HEK293 (cell line): ENCODE measurements around the gene FBXL7.

ENCODE experiments used
- CTCF ChIA-PET: fragments of 350-600 bp; formaldehyde crosslinking; extraction: SDS; loops from one replicate; lab custom pipeline; 2021; ENCODE audit warnings: antibody characterized with exemption; lab: Yijun Ruan, JAX
- POLR2A ChIA-PET: fragments of 300-600 bp; formaldehyde crosslinking; extraction: SDS; loops from one replicate; lab custom pipeline; 2020; ENCODE audit warnings: antibody characterized with exemption, inconsistent platforms; lab: Yijun Ruan, JAX
- H3K27ac ChIP-seq: fragments of 200-500 bp; sonication (Bioruptor generic); 2 replicates; pipeline ENCODE4 v1.5.1; 2014; ENCODE audit warnings: low read depth, low read length, control low read depth, inconsistent platforms; ENCODE audit errors: extremely low read depth
- H3K36me3 ChIP-seq, 2 experiments: fragments of 200-500 bp in 1 of 2; sonication (Bioruptor generic) in 1 of 2; 1 replicate in 1 of 2; 2 replicates in 1 of 2; pipeline ENCODE4 v1.5.1; 2014 to 2017; ENCODE audit warnings: inconsistent platforms in 2 of 2, low read length in 2 of 2; ENCODE audit not compliant: control insufficient read depth in 2 of 2, insufficient read depth in 1 of 2
- H3K4me1 ChIP-seq: fragments of 200-500 bp; sonication (Bioruptor generic); 2 replicates; pipeline ENCODE4 v1.5.1; 2014; ENCODE audit warnings: mild to moderate bottlenecking, low read length, inconsistent platforms; ENCODE audit not compliant: control insufficient read depth, insufficient read depth
- H3K4me3 ChIP-seq: 2 replicates; pipeline ENCODE4 v1.5.1; 2011; ENCODE audit warnings: low read depth, mild to moderate bottlenecking, control low read depth, low read length, moderate library complexity
- H3K9me3 ChIP-seq: fragments of 200-500 bp; sonication (Bioruptor generic); 2 replicates; pipeline ENCODE4 v1.5.1; 2014; ENCODE audit warnings: low read depth, low read length, inconsistent platforms; ENCODE audit not compliant: control insufficient read depth, insufficient read depth
- BCL11B ChIP-seq: fragments of 450-650 bp; formaldehyde crosslinking; IDR thresholded peaks from 2 replicates; pipeline ENCODE4 v1.5.1; 2016; ENCODE audit warnings: low read depth, missing biosample characterization, missing genetic modification characterization
- GLI4 ChIP-seq: fragments of 450-650 bp; formaldehyde crosslinking; IDR thresholded peaks from 2 replicates; pipeline ENCODE4 v1.5.1; 2016; ENCODE audit warnings: missing biosample characterization, missing genetic modification characterization
- KLF7 ChIP-seq: fragments of 450-650 bp; formaldehyde crosslinking; IDR thresholded peaks from 2 replicates; pipeline ENCODE4 v1.5.1; 2016; ENCODE audit warnings: missing biosample characterization, missing genetic modification characterization, borderline replicate concordance
- PRDM10 ChIP-seq: fragments of 450-650 bp; formaldehyde crosslinking; IDR thresholded peaks from 2 replicates; pipeline ENCODE4 v1.5.1; 2016; ENCODE audit warnings: missing biosample characterization, missing genetic modification characterization
- PRDM4 ChIP-seq: fragments of 450-650 bp; formaldehyde crosslinking; IDR thresholded peaks from 2 replicates; pipeline ENCODE4 v1.5.1; 2017; ENCODE audit warnings: missing biosample characterization, missing genetic modification characterization
- SP3 ChIP-seq: fragments of 450-650 bp; formaldehyde crosslinking; IDR thresholded peaks from 2 replicates; pipeline ENCODE4 v1.5.1; 2016; ENCODE audit warnings: missing biosample characterization, missing genetic modification characterization
- YY2 ChIP-seq: fragments of 450-650 bp; formaldehyde crosslinking; IDR thresholded peaks from 2 replicates; pipeline ENCODE4 v1.5.1; 2016; ENCODE audit warnings: missing biosample characterization, missing genetic modification characterization
- ZBTB20 ChIP-seq: fragments of 450-650 bp; formaldehyde crosslinking; IDR thresholded peaks from 2 replicates; pipeline ENCODE4 v1.5.1; 2016; ENCODE audit warnings: missing biosample characterization, missing genetic modification characterization
- ZBTB7A ChIP-seq: fragments of 450-650 bp; formaldehyde crosslinking; IDR thresholded peaks from 2 replicates; pipeline ENCODE4 v1.5.1; 2016; ENCODE audit warnings: low read depth, missing biosample characterization, missing genetic modification characterization
- ZNF214 ChIP-seq: fragments of 450-650 bp; formaldehyde crosslinking; IDR thresholded peaks from 2 replicates; pipeline ENCODE4 v1.5.1; 2017; ENCODE audit warnings: missing biosample characterization, mild to moderate bottlenecking, missing genetic modification characterization, borderline replicate concordance
- ZNF26 ChIP-seq: fragments of 450-650 bp; formaldehyde crosslinking; IDR thresholded peaks from 2 replicates; pipeline ENCODE4 v1.5.1; 2016; ENCODE audit warnings: missing biosample characterization, missing genetic modification characterization
- ZNF362 ChIP-seq: fragments of 450-650 bp; formaldehyde crosslinking; IDR thresholded peaks from 2 replicates; pipeline ENCODE4 v1.5.1; 2016; ENCODE audit warnings: missing biosample characterization, missing genetic modification characterization
- ZNF398 ChIP-seq: fragments of 450-650 bp; formaldehyde crosslinking; IDR thresholded peaks from 2 replicates; pipeline ENCODE4 v1.5.1; 2017; ENCODE audit warnings: missing biosample characterization, missing genetic modification characterization

The FBXL7 gene

GRCh38 chr5:15789642-15790041, 289.7 kb downstream of the FBXL7 start:
- H3K27ac ChIP-seq: no peak overlapping the region
- CTCF ChIA-PET: no interaction called here
- TF ChIP-seq ZBTB7A: no peak
- TF ChIP-seq ZNF214 (tag by site-specific recombination): no peak
- no peak for TF ChIP-seq GLI4 (tag by site-specific recombination)
- no peak for TF ChIP-seq ZBTB20 (tag by site-specific recombination)
- no peak for TF ChIP-seq BCL11B (tag by site-specific recombination)
- TF ChIP-seq ZNF362 (tag by site-specific recombination): no peak
- TF ChIP-seq KLF7 (tag by site-specific recombination): no peak
- no peak for TF ChIP-seq SP3
- POLR2A ChIA-PET: no interaction called here
- H3K36me3 ChIP-seq: no peaks in the 10 kb centered on the region
- H3K4me3 ChIP-seq: no peak overlapping the region
- no peaks in the 10 kb centered on the region for H3K4me1 ChIP-seq
- no peaks in the 10 kb centered on the region for H3K9me3 ChIP-seq

- Histone ChIP-seq H3K27ac (no peak overlapping the region), H3K9me3 (no peaks in the 10 kb centered on the region), H3K36me3 (no peaks in the 10 kb centered on the region), H3K4me1 (no peaks in the 10 kb centered on the region), H3K4me3 (no peak overlapping the region)
- TF ChIP-seq YY2 (tag by site-specific recombination) (no peak), PRDM10 (tag by site-specific recombination) (no peak), ZNF26 (tag by site-specific recombination) (no peak), ZNF398 (tag by site-specific recombination) (no peak), PRDM4 (tag by site-specific recombination) (no peak)
- ChIA-PET POLR2A (no interaction called here), CTCF (interaction anchor here (0.7 kb wide), 1 partner anchor 26 kb away, joined by 5 read pairs; no protein-coding TSS in a partner anchor)
Measured at GRCh38 chr5:15790446-15791018, 290.6 kb downstream of the FBXL7 start.
